Activated CD4-positive, alpha-beta T cell treated with anti-CD3 and anti-CD28 coated beads, Interleukin-10, Interleukin-2, amounts not matched to agents 100 ng/mL and 50 ng/mL, durations not matched to agents 16 hours and 8 hours (primary cell): ENCODE data around the gene KRT6C.
"Not testable (repeated sequence)": the region's sequence is repeated elsewhere in the genome, so short reads cannot be mapped to it uniquely, and the experiment has no call there.

Source experiments
- DNase-seq: peaks from one replicate; pipeline ENCODE4 v3.0.0-alpha.2; 2020

Gene KRT6C

DNA sequence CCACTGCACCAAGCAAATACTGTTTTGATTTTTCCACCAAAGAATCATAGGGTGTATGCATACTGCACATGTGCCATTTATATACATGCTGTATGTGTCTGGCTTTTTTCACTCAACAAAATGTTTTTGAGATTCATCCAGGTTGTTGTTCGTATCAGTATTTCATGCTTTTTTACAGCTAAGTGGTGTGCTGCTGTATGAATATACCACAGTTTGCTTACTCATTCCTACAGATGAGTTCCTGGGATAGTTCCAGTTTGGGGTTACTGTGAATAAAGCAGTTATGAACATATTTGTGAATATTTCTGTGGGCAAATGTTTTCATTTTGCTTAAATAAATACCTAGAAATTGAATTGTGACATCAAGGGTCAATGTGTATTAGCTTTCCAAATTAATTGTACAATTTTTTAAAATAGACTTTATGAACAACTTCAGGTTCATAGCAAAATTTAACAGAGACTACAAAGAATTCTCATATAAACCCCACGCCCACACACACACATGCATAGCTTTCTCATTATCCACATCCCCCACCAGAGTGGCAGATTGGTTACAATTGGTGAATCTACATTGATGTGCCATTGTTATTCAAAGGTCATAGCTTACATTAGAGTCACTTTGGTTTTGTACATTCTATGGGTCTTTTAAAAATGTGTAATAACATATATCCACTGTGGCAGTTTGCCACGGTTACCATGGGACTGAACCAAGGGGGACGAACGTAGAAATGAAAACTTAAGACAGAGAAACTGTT is 26.4 kb upstream of the KRT6C start:
- DNase-seq: no peak

DNA sequence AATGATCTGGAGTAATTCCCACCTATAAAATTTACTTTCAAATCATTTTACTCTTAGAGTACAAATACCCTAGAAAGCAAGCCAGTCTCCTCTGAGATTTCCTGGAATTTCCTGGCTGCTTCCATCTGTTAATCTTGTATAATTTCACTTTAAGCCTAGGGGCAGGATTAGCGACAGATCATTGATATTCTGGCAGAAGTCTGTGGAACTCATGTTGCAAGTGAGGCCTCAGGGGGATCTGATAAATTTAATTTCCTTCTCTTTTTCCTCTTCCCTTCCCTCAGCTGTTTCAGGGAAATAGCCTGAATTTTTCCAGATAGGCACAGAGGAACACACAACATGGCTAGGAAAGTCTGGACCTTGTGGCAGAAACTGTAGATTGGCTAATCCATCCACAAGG is 25.3 kb upstream of the KRT6C start:
- no peak for DNase-seq

- DNase-seq: no peak
These were observed 24.4 kb upstream of the KRT6C start for GRCh38 chr12:52497975-52498374.

GRCh38 chr12:52496590-52497071 is 23.0 kb upstream of the KRT6C start:
- DNase-seq: no peak

- no peak for DNase-seq
These were observed 22.4 kb upstream of the KRT6C start for GRCh38 chr12:52496054-52496453.

- DNase-seq: no peak
These were observed 21.8 kb upstream of the KRT6C start for GRCh38 chr12:52495389-52495788.

DNA sequence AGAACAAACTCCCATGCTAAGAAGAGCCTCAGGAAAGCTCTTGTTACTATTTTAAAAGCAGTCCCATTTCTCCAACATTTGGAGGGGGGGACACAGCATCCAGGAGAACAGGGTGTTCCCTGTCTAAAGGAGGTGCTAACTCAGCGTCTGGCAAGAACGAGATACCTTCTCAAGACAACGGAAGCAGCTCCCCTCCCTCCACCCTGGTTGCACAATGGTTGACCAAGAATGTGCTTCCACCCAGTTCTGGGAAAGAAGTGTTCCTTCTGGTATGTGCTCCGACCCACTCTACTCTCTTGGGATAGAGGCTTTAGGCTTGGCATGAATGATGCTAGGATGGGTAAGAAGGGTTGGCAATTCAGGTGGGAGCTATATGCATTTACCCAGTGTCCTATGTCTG is 20.9 kb upstream of the KRT6C start:
- no peak for DNase-seq

DNA sequence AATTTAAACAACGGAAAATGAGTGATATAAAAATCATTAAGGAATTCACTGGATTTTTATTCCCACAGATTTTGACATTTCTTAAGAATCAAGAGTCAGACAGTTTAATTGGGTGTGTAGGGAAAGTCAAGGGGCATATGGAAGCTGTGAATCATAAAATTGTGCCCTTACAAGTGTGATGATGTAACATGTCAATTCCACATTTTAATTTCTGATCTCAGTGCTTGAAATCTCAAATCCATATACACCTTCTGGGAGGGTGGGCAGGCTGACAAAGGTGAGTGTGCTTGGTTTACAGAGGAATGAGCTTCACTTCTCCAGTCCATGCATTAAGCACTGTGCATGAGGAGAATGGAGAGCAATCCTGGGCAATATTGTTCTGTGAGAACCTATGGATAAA is 20.5 kb upstream of the KRT6C start:
- no peak for DNase-seq

- no peak for DNase-seq
These were observed 19.6 kb upstream of the KRT6C start, which contains the start of gene KRT6A for GRCh38 chr12:52493172-52493571. KRT6A (minus strand) TSS chr12:52493257; CDS start chr12:52493188, 69 bp downstream.

DNA sequence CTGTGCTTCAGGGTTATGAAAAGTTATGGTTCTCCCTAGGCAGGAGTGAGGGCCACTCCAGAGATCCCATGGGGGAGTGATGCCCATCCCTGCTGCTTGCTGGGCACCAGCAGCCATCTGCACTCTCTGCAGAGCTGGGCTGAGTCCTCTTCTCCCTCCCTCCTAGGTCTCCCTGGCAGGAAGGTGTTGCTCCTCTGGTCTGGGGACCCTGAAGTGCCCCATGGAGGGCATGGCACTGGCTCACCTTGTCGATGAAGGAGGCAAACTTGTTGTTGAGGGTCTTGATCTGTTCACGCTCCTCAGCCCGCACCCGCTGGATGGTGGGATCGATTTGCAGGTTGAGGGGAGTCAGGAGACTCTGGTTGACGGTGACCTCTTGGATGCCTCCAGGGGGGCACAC is 18.8 kb upstream of the KRT6C start:
- DNase-seq: not testable (repeated sequence)

DNA sequence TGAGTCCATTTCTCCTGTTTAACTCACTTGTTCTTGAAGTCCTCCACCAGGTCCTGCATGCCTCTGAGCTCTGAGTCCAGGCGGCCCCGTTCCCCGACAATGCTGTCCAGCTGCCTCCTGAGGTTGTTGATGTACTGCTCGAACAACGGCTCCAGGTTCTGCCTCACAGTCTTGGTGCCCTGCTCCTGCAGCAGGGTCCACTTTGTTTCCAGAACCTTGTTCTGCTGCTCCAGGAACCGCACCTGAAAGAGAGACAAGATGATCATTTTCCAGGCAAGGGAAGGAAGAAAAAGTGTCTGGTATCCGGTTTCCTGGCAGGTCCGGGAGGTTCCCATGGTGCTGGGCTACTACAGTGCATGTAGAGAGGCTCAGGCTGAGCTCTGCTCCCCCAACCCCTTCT is 17.9 kb upstream of the KRT6C start:
- DNase-seq: not testable (repeated sequence)

- no peak for DNase-seq
These were observed 15.1 kb upstream of the KRT6C start for GRCh38 chr12:52488736-52489135.

DNA sequence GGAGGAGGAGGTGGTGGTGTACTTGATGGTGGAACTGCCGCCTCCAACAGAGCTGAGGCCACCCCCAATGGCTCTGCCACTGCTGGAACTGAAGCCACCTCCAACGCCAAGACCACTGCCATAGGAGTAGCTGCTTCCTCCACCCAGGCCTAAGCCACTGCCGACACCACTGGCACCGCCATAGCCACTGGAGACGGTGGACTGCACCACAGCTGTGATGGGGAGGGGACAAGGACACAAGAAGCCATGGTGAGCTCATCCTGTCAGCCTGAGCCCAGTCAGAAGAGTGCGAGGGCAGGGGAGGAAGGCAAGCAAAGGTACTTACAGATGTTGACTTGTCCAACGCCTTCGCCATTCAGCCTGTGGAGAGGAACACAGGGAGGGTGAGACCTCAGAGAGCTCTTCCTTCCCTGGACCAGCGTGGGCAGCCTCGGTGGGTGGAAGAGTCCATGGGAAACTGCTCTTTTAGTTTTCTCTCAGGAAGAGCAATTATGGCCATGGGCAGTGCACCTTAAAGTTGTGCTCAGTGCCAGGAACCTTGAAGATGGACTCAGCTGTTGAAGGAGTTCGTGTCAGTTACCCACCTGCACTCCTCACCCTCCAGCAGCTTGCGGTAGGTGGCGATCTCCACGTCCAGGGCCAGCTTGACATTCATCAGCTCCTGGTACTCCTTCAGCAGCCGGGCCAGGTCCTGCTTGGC is 14.3 kb upstream of the KRT6C start:
- not testable (repeated sequence) for DNase-seq

GRCh38 chr12:52487211-52487610 is 13.6 kb upstream of the KRT6C start:
- DNase-seq: no peak

DNA sequence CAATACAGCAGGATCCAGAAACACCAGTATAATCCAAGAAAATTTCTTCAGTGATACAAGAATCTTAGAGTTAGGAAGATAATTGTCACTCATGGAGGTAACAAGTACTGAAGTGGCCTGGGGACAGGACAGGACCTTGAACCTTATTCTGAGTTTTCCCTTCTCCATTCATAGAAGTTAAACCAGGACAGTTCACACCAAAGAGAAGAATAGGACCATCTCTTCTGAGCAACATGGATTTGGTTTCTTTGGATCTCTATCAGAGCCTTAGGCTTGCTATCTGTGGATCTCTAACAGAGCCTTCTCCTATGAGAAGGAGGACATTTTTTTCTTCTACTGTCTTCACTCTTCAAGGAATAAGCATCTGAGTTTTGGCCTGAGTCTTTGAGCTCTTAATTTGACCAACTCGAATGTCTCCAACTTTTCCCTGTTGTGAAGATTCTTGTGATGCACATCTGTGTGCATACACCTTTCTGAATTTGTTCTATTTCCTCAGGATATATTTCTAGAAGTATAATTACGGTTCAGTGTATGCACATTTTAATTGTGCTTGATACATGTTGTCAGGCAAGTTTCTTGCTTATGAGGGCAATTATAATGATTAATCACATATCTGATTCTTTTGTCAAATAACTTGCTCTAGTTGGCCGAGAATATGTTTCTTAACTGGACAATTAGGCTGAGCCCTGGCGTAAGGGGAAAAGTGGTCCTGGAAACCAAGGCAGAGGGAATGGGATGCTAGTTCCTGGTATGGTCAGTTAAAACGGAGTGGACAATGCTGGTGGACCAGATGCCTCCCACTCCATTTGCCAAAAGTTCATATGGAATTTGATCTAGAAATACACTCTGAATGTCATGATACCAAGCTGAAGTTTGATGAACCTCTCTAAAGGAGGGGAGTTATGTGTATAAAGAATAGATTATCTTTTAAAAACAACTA is 12.8 kb upstream of the KRT6C start:
- no peak for DNase-seq

GRCh38 chr12:52480073-52480472 is 6.5 kb upstream of the KRT6C start:
- DNase-seq: no peak

GRCh38 chr12:52477651-52478050 is 4.0 kb upstream of the KRT6C start:
- no peak for DNase-seq

- DNase-seq: no peak
These were observed 607 bp upstream of the KRT6C start for GRCh38 chr12:52474212-52474611.

GRCh38 chr12:52469853-52470252 is 3.8 kb downstream of the KRT6C start:
- DNase-seq: no peak

DNA sequence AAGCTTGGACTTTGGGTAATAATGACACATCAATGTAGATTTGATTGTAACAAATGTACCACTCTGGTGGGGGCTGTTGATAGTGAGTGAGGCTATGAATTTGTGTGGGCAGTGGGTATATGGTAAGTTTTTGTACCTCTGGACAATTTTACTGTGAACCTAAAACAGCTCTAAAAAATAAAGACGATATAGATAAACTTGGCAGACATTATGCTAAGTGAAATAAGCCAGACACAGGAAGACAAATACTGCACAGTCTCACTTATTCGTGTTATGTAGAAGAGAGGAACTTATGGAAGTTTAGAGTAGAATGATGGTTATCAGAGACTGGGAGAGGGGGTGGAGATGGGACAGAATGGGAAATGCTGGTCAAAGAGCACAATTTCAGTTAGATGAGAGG is 8.7 kb downstream of the KRT6C start:
- no peak for DNase-seq

DNA sequence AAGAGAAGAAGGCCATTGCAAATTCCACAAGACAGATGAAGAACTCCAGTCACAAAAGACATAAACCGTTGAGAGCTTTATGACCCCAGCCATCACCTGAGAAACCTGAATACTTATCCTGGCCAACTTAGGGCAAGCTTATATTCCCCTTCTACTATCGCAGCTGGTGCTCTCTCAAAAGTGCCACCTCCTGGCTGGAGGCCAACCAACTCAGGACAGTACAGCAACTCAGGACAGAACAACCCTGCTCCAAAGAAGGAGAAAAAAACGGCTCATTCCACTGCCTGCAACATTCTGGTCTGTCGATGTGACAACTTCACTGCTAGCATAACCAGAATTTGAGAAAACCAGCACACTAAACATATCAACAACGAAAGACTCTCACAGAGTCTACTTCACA is 11.9 kb downstream of the KRT6C start:
- DNase-seq: no peak

DNA sequence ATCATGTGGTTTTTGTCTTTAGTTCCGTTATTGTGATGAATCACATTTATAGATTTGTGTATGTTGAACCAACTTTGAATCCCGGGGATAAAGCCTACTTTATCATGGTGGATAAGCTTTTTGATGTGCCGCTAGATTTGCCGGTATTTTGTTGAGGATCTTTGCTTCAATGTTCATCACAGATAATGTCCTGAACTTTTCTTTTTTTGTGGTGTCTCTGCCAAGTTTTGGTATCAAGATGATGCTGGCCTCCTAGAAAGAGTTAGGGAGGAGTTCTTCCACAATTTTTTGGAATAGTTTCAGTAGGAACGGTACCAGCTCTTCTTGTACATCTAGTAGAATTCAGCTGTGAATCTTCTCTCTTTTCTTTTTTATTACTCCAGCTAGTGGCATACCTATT is 14.7 kb downstream of the KRT6C start:
- no peak for DNase-seq

GRCh38 chr12:52455821-52456220 is 17.8 kb downstream of the KRT6C start:
- DNase-seq: peak; percentile 6
